Embryonic facial prominence (tissue), 1 donor: ENCODE measurements around the gene MBNL2.
"Not testable (repeated sequence)": the region's sequence is repeated elsewhere in the genome, so short reads cannot be mapped to it uniquely, and the experiment has no call there.

Source experiments
- DNase-seq: peaks from one replicate; pipeline ENCODE4 v3.0.0-alpha.2; 2016; ENCODE audit errors: extremely low spot score

MBNL2 gene, protein sequence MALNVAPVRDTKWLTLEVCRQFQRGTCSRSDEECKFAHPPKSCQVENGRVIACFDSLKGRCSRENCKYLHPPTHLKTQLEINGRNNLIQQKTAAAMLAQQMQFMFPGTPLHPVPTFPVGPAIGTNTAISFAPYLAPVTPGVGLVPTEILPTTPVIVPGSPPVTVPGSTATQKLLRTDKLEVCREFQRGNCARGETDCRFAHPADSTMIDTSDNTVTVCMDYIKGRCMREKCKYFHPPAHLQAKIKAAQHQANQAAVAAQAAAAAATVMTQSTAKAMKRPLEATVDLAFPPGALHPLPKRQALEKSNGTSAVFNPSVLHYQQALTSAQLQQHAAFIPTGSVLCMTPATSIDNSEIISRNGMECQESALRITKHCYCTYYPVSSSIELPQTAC

DNA sequence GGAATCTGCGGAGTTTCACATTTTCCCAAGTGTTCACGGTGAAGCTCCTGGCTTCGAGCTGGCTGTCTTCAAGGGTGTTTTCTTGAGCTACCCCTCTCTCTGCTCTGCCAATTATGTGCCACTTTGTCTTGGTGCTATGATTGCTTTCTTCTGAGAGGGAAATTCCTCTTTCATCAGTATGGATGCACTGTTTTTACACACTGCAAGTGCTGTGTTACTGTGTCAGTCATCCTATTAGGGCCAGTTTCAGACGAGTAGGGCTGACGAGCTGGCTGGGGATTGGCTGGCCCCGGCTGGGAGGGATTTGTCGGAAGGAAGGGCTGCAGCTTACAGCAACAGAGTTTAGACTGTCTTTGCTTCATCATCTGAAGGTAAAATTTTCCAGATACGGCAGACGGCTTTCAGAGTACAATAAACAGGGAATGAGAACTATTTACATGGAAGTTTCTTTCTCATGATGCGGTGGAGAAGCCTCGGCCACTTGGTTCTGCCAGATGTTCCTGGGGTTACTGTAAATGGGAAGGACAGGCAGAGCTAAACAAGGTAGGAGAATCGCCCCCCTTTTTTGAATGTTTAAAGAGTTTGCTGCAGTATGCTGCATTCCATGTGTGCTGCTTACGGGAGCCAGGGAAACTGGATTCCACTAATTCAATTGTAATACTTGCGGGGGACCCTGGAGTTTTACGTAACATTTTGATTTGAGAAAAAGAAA lies at the start of gene MBNL2:
MBNL2 (plus strand) TSS at position 345 of the 712 bp plus-strand sequence. CDS start 53,903 bp downstream, outside the sequence.
- peak; percentile 94 for DNase-seq

DNA sequence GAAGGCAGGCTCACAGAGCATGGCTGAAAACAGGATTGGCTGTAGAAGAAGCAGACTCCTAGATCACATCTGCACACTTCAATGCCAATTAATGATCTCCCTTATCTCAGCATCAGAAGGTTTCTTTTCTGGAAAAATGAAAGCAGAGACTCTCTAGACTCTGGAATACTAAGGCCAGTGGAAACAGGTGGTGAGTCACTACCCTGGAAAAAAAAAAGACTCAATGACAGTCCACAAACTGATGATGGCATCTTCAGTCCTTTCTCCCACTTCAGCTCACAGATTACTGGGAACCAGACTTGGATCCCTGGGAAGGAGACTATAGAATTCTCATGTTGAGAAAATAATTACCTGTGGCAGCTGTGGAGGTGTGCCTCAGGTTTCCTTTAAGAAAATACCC lies 47.5 kb upstream of the MBNL2 start:
- DNase-seq, result no peak

DNA sequence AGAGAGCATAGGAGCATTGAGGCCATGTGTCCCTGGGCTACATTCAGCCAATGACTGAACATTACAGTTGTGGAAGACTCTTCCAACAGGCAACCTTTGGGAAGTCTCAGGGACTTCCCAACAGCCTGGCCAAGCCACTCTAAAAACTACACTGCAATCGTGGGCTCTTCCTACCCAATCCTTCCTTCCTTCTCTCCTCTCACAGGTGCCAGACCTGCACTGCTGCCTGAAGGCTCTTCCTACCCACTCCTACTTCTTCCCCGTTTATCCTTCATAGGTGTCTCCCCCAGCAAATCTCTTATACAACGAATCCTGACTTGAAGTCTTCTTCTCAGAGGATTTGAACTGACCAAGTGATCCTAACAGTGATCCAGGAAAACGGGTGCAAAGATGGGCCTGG lies 47.1 kb upstream of the MBNL2 start:
- no peak for DNase-seq

DNA sequence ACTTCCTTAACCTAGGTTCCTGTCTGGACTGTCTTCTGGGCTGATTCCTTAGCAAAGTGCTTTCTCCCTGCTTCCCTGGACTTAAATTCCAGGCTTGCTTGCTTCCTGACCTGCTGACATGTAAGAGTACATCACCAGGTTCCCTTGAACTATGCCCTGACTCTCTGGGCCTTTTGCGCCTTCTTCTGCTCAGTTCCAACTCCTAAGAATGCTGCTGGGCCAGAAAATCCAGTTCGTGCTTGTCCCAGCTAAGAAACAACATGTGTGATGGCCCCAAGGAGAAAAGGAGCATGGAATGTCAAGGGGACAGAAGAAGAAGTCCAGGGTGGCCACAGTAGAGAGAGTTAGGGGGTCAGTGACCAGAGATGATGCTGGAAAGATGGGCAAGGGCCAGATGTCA lies 42.6 kb upstream of the MBNL2 start:
- DNase-seq, result no peak

DNA sequence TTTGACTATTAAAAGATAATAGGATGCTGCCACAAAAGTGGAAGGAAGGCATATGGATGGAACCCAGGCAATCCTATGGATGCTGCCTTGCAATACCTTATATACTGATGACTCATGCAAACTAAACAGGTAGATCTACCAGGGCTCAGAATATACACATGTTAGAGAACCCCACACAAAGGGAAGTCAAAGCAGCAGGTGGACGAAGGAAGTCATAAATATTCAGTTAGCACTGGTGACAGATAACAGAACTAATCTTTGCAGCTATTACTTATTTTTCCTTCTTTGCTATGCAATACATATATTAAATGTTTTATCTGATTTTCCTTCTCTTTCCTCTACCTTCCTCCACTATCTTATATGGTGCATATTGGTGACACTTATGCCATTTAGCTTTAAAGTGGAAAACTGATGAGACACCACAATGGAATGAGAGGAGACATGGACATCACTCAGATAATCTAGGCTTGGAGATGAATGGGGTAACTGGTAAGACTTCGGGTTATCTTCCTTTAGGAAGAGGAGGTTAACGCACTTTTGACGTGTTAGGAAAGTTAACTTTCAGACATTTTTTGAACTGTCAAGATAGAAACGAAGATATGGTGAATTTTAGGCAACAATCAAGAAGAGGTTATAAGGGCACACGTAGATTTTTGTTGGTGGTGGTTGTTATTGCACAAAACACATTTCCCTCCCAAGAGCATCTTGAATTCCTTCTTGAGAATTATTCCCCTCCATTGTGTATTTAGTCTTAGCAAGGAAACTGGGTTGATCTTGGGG lies 39.8 kb upstream of the MBNL2 start:
- no peak for DNase-seq

DNA sequence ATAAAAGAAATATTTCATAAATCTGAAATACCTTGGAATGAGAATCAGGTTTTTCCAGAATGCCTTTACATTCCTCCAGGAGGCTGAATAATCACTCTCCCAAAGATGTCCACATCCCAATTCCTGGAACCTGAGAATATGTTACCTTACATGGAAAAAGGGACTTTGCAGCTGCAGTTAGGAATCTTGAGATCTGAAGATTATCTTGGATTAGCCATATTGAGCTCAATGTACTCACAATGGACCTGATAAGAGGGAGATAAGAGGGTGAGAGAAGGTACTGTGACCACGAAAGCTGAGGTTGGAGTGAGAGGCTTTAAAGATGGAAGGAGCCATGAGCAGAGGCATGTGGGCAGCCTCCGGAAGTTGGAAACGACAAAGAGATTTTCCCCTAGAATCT lies 36.8 kb upstream of the MBNL2 start:
- no peak for DNase-seq

DNA sequence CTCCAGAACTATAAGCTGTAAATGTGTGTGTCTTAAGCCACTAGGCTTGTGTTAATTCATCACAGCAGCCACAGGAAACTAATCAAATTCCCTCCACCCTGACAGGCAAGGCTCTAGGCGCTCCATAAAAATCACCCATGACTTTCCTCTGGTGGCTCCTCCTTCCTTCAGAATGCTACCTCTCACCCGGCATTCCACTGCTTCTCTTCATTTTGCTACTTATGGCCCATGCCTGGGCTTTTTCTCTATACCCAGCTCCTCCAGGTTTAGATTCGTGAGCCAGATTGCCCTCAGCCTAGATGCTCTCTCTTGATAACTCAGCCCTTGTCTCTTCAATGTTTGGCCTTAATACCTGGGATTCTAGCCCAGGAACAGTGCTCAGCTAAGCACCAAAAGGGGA lies 36.4 kb upstream of the MBNL2 start:
- no peak for DNase-seq

DNA sequence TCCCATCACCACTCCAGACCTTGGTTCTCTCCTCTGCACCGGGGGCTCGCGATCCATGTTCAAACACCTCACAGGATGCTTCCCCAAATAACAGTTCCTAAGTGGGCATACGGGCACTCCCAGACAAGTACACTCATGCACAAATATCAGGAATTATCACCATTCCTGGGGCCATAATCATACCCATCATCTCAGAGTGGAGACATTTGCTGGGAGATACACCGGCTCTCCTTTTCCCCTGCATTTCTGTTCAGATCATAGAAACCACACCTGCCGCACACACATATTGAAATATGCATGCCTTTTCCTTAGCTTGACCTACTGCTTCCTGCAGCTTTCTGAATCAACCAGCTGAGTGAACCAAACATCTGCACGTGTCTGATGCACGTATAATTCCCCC lies 33.9 kb upstream of the MBNL2 start:
- no peak for DNase-seq

DNA sequence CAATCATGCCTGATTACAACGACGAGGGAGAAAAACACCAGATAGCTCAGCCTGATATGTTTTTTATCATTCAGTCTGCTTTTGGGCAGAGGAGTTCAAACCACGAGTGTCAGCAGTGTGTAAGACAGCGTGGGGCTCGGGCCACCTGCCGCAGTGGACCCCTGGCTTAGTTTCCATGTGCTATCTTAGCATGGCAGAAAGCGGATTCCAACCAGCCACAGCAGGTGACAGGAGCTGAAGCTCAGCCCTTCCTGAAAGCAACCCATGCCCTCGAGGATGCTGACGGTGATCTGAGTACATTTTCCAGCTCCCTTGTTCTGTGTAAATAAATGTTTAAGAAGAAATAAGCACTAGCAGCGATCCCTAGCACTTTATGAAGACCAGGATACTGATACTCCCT lies 32.2 kb upstream of the MBNL2 start:
- DNase-seq, result no peak

DNA sequence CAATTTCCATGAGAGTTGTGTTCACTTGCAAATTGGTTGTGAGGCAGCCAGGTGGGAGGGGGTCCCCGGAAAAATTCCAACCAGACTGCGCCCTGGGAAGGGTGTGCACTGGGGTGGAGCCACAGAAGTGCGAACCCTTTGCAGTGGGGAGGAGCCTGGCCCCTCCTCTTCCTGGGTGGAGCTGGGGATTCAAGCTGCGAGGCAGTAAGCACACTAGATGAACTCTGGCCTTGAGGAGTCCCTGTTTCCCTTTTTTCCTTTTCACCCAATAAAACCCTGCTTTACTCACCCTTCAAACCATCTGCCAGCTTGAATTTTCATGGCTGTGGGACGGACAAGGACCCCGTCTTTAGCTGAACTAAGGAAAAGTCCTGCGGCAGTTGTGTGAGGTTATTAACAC lies 31.0 kb upstream of the MBNL2 start:
- no peak for DNase-seq

DNA sequence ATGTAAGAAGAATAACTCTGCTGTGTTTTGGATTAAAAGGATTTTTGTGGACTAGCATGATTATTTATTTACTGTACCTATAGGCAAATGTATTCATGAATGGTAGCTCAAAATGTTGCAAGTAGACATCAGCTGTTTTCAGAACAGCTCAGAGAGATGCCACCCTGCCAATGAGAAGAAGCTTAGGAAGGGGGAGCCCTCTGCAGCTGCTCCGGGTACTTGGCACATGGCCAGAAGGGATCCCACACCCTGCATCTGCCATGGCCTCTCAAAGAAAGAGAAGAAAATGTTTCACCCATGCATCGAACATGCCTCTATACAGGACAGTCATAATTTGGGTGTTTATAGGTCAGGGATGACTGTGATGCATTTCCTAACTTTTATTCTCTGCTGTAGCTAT lies 30.5 kb upstream of the MBNL2 start:
- DNase-seq, result no peak

DNA sequence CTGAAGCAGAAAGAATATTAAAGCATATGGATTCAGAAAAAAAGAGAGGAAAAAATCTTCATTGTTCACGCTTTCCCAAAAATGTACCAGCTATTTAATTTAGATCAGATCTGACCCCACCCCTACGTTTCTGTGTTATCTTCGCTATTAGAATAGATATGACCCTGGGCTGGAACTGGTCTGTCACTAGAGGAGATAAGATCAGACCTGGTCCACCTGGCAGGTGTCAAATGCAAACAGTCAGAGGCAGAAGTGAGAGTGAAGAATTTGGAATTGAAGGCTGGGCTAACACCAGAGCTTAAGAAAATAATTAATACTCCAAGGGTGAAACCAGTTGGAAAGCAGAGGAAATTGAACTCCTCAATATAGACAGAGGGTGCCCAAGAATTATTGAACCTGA lies 30.0 kb upstream of the MBNL2 start:
- DNase-seq, result no peak

DNA sequence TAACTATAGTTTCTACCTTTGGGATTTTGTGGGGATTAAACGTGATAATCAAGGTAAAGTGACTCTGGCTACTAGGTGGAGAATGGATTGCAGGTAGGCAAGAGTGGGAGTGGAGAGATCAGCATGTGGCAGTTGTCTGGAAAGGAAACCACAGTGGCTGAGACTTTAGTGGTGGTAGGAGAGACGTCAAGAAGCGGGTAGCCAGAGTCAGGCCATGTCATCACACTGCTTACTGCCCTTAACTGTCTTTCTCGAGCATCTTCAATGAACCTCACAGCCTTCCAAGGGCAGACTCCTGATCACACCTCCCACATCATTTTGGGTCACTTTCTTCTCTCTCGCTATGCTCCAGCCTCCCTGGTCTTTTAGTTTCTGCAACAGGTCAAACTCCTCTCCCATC lies 28.6 kb upstream of the MBNL2 start:
- DNase-seq, result no peak

DNA sequence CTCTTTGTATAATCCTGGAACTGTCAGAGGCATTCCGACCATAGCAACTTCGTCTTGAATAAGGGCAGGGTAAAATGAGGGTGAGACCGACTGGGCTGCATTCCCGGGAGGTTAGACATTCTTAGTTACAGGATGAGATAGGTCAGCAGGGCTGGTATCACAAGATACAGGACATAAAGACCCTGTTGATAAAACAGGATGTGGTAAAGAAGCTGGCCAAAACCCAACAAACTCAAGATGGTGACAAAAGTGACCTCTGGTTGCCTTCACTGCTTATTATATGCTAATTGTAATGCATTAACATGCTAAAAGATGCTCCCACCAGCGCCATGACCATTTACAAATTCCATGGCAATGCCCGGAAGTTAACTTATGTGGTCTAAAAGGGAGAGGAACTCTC lies 27.7 kb upstream of the MBNL2 start:
- no peak for DNase-seq

DNA sequence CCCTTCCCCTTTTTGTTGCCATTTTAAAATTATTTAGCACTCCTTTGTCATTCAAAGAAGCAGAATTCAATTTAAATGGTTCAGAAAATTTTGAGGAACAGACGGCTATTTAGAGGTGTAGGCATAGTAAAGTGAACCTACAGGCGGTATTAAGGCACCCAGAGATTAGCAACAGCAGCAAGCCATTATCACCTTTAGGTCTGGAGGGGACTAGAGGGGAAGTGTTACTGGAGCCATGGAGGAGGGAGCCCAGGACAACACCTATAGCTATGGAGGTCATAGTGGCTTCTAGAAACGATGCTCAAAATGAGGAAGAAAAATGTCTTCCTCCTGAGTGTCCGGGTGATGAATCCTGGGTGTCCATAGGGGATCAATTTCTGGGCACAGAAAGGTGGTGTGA lies 25.8 kb upstream of the MBNL2 start:
- no peak for DNase-seq

DNA sequence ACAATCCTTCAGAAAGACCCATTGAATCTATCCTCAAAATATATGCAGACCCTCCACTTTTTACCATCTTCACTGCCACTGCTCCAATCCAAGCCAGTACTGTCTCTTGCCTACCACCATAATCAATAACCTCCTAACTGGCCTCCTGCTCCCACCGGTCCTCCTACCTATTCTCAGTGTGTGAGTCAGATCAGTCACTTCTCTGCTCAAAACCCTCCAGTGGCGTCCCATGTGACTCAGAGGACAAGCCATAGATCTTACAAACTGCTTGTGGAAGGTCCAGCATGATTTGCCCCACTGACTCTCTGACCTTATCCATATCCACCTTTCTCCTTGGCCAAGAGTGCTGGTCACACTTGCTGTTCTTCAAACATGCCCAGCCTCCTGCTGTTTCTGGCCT lies 23.4 kb upstream of the MBNL2 start:
- no peak for DNase-seq

DNA sequence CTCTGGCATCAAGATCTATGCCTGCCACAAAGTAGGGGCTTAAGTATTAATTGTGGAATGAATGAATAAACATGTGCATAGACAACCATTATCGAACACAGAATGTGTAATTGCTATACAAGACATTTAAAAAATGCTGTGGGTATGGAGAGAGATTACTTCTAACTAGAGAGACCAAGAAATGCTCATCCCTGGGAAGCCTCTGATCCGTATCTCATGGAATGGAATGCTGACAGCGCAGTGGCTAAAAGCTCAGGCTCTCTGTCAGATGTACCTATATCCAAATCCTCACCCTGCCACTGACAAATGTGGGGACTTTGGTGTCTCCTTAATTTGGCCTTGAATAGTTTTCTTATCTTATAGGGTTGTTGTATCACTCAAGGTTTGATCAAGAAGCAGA lies 22.7 kb upstream of the MBNL2 start:
- DNase-seq, result no peak

DNA sequence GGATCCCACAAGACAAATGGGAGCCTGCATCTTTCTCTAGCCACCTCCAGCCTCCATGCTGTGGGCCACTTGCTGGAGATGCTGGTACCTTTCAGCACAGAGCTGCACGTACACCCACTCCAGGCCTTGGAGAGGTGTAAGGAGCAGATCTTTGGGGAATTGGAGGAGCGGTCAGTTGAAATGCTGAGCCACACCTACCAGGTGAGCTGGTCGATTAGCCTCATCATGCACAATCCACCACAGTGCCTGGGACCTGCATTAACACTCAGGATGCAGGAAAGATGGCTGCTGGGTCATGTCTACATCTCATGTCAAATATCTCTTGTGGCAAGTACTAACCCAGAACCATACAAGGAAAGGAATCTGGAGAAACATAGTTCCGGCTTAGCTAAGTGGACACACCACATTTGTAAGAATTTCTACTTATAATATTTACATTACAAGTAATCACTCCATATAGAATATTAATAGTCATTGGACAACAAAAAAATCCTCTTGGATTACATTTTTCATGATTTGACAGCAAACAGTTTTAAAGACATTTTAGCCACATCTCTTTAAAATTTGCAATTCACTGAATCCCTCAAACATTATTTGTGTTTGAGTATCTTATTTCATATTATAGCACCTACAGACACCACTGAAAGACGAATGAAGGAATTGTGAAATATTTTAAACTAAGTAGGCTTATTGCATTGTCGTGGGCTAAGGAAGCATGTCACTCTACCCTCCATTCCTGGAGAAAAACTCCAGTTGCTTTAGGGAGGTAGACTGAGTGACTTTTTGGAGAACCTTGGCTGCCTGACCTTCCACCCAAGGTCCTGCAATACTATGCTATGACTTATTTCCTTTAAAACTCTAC lies 21.8 kb upstream of the MBNL2 start:
- no peak for DNase-seq

DNA sequence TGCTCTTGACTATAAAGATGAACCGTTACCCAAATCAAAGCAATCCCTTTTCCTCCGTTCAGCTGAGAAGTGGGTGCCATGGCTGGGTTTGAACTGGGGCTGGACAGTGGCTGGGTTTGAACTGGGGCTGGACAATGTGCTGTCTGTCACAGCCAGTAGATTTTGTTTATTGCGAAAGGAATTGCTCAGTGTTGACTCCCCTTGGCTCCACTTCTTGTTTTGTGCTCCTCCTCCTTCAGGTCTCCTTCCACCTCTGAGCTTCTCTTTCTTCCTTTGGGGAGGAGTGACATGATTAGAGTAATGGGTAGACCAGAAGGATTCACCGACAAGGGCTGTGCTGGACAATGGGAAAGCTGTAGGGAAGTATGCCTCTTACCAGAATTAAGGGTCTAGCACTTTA lies 19.4 kb upstream of the MBNL2 start:
- no peak for DNase-seq

DNA sequence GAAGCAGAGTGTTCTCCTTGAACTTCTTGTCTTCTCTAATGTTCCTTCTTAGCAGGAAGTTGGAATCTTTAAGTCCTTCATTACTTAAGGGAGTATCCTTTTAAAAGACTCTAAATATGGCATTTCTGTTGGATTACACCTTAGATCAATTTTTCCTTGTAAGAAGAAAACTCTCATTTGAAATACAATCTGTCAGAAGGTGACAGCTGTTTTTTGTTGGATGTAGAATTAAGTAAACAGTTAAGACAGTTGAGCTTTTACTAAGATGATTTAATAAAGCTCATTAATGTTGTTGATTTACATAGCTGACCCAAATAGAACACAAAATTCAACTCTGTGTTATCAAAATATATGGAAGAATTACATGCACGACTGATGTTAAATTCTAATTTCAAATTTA lies 16.7 kb upstream of the MBNL2 start:
- no peak for DNase-seq

DNA sequence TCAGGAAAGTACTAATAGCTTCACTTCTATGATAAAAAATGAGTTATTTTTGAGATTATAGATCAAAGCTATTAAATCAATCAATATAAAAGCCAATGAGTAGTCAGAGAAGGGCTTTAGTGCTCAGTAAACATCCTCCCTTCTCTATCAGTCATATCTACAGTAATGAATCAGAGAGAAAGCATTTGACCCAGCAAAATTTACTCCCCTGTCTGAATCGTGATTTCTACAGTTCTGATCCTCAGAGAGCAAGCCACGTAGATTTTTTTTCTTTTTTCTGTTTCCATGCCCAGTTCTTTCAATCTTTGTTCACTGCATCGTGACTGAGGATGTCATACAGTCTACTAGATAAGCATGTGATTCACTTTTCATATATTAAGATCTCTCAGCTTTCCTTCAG lies 16.2 kb upstream of the MBNL2 start:
- DNase-seq, result no peak

DNA sequence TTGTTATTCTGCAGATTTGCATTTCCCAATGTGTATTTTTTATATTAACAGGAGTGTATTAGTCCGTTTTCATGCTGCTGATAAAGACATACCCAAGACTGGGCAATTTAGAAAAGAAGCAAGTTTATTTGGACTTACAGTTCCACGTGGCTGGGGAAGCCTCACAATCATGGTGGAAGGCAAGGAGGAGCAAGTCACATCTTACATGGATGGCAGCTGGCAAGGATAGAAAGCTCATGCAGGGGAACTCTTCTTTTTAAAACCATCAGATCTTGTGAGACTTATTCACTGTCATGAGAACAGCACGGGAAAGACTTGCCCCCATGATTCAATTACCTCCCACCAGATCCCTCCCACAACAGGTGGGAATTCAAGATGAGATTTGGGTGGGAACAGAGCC lies 14.9 kb upstream of the MBNL2 start:
- not testable (repeated sequence) for DNase-seq
